Left lobe of liver (tissue), 2 donors: ENCODE data around the gene FAM151B. TPM values are rescaled to one million over a fixed set of nuclear protein-coding genes. Genes with fewer than 3 reads are reported as not detected.
A peak's percentile ranks its signal among the peaks of the same experiment; 100 is the strongest.

Experiments
- ATAC-seq: fragments of 200-7000 bp; cut with Tn5 transposase; one replicate; pipeline ENCODE4 v1.9.1; 2020; ENCODE audit warnings: mild to moderate bottlenecking, moderate library complexity
- DNase-seq: peaks from one replicate; pipeline ENCODE4 v3.0.0-alpha.2; 2020; ENCODE audit warnings: low spot score
- total RNA-seq: library from RNA; stranded (reverse); gene quantifications from one replicate; pipeline ENCODE4 v1.2.1, GENCODE V29; 2021
- donor health status: DM: no; HTN: no; CAD: no; lungs with moderate emphysema.
- donor health status: DM: no; HTN: yes; CAD: no.

Gene FAM151B
- total RNA-seq, 1 donor from 2014 or later = 1.2 TPM

DNA sequence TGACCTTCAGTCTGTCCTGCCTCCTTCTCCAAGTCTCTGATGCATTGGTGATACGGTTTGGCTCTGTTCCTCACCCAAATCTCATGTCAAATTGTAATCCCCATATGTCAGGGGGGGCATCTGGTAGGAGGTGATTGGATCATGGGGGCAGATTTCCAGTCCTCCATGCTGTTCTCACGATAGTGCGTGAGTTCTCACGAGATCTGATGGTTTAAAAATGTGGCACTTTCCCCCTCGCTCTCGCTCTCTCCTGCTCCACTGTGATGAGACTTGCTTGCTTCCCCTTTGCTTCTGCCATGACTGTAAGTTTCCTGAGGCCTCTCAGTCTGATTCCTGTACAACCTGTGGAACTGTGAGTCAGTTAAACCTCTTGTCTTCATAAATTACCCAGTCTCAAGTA, 96.9 kb downstream of the FAM151B start:
- no peak for DNase-seq
- ATAC-seq = no peak

DNA sequence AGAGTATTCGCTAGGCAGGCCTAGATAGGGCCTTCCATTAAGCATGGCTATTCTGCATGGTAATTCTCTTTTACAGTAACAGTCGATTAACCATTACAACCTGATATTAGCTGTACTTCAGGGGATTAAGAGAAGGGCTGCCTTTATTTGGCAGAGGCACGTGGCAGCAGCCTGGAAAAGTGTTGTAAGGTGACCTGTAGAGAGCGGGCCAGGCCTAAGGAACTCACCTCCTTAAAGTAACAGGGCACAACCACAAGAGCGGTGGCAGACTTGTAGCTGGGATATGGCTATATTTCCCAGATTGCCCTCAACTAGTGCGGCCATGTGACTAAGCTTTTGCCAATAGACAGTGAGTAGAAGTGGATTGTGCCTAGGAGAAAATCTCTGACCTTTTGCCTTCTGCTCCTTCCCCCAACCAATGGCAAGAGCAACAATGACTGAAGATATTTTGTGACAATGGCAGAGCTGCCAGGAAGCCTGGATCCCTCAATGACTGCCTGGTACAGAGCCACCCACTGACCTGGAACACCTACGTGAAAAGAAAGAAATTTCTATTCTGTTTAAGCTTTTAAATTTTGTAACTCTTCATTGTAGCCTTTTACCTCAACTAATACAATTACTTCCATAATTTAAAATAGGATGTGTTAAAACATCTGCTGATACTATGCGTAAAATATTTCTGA, 101.1 kb downstream of the FAM151B start:
- ATAC-seq = no peak
- no peak for DNase-seq

DNA sequence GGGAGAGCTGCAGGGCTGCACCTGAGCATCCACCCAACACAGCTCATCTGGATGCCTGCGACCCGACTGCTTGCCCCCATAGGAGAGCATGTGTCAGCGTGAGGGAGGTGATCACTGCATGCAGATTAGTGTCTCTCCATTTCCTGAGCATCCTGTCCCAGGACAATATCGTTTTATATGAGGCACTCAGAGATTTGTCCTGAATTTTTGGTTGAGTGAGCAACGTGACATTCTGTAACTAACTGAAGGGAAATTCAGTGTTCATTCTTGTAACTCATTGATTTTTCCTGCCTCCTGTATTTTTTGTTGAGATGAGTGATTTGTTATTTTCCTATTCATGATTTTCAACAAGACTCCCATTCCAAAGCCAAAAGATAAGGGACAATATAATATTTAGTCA, 102.9 kb downstream of the FAM151B start:
- ATAC-seq = no peak

DNA sequence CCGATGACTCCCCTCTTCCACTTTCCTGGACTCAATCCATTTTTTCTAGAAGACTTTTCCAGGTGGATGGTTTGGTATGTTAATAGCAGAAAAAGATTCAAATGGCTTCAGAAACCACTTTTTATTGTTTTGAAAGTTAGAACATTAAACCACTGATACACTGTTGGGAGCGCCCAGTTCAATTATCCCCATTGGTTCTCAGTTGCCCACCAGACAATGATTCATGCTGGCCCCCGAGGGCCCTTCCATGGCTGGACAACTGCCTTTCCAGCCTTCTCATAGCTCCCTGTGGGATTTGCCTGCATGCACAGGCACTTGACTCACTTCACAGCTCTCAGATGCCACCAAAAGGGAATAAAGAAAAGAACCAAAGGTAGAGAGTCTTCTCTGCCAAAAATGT, 103.5 kb downstream of the FAM151B start:
- ATAC-seq (peak; percentile 44), DNase-seq (no peak)

More for the DNA sequence above, 102.9 kb downstream of the FAM151B start:
- DNase-seq = no peak

DNA sequence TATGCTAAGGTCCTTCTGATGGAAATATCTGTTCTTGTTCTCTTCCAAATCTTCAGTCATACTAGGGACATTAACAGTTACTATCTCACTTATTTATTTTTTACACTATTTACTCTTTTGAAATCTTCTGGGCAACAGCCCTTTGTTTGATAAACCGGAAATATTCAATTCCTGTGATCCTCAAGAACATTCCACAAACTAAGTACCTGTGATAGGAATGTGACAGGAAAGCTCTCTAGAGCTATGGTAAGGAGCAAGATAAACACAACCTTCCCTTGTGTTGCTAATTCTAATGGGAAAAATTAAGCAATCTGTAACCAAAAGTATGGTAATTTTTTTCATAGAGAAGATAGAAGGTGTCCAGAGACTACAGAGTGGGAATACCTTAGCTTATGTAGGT, 104.2 kb downstream of the FAM151B start:
- DNase-seq (no peak), ATAC-seq (no peak)

Other genes with a start within 250 kb of the FAM151B start
- gene SERINC5, start 232.1 kb upstream of the FAM151B start, total RNA-seq = 54.6 TPM
- gene SPZ1, start 168.1 kb upstream of the FAM151B start, total RNA-seq = not detected
- gene ZFYVE16, start 80.0 kb upstream of the FAM151B start, total RNA-seq = 16.1 TPM
- not detected for gene ANKRD34B, start 82.2 kb downstream of the FAM151B start, total RNA-seq
- gene MSH3, start 166.6 kb downstream of the FAM151B start, total RNA-seq = 12.3 TPM
- 23.1 TPM for gene DHFR, start 166.9 kb downstream of the FAM151B start, total RNA-seq